ENCODE data around the gene ACTL10.

GRCh38 chr20:33681728-33682353 lies 15.1 kb downstream of the ACTL10 start:
- no peak for TF ChIP-seq CTCF (IDR thresholded peaks at IDR 0.05)
- TF ChIP-seq POLR2A (IDR thresholded peaks at IDR 0.05), result no peak
